Neural cell (in vitro differentiated cells): ENCODE results near the gene TEX54. TPM values are rescaled to one million over a fixed set of nuclear protein-coding genes. Genes with fewer than 3 reads are reported as not detected.
A peak's percentile ranks its signal among the peaks of the same experiment; 100 is the strongest.

Experiments used
- H2AFZ ChIP-seq: fragments of 200-600, 300-800 bp; sonication (generic), shearing (Covaris generic); 2 replicates; pipeline ENCODE4 v1.6.0; 2014; ENCODE audit warnings: low read depth, mild to moderate bottlenecking, antibody characterized with exemption, low read length, moderate library complexity
- H3F3A ChIP-seq: fragments of 200-600 bp; shearing (Covaris generic); 2 replicates; pipeline ENCODE4 v1.6.1; 2016; ENCODE audit warnings: mild to moderate bottlenecking, moderate library complexity, mixed read lengths, antibody characterized with exemption, low read length; ENCODE audit not compliant: insufficient read depth, poor library complexity, severe bottlenecking
- H3K27ac ChIP-seq: fragments of 200-600, 300-800 bp; sonication (generic), shearing (Covaris generic); 2 replicates; pipeline ENCODE4 v1.5.1; 2014; ENCODE audit warnings: mild to moderate bottlenecking, low read length, moderate library complexity
- H3K27me3 ChIP-seq: fragments of 300-800, 200-600 bp; sonication (generic), shearing (Covaris generic); 2 replicates; pipeline ENCODE4 v1.6.0; 2014; ENCODE audit warnings: mild to moderate bottlenecking, low read depth, low read length, moderate library complexity; ENCODE audit not compliant: insufficient read depth
- H3K36me3 ChIP-seq: fragments of 300-800, 200-600 bp; sonication (generic), shearing (Covaris generic); 2 replicates; pipeline ENCODE4 v1.5.1; 2014; ENCODE audit warnings: mild to moderate bottlenecking, antibody characterized with exemption, low read length, moderate library complexity; ENCODE audit not compliant: insufficient read depth
- H3K4me2 ChIP-seq: fragments of 300-800, 200-600 bp; sonication (generic), shearing (Covaris generic); 2 replicates; pipeline ENCODE4 v1.6.0; 2014; ENCODE audit warnings: mild to moderate bottlenecking, low read length
- H3K4me3 ChIP-seq: fragments of 300-800, 200-600 bp; sonication (generic), shearing (Covaris generic); 2 replicates; pipeline ENCODE4 v1.5.1; 2014; ENCODE audit warnings: mild to moderate bottlenecking, low read length, moderate library complexity
- H3K79me2 ChIP-seq: fragments of 200-600 bp; shearing (Covaris generic); replicated peaks from 2 replicates; pipeline ENCODE4 v1.6.0; 2014; ENCODE audit warnings: mild to moderate bottlenecking, low read length, moderate library complexity; ENCODE audit not compliant: insufficient read depth
- H3K9ac ChIP-seq: fragments of 300-800, 200-600 bp; sonication (generic), shearing (Covaris generic); 2 replicates; pipeline ENCODE4 v1.6.1; 2016; ENCODE audit warnings: mild to moderate bottlenecking, low read length, mixed read lengths
- H3K9me2 ChIP-seq: fragments of 200-600 bp; shearing (Covaris generic); 2 replicates; pipeline ENCODE4 v1.6.1; 2016; ENCODE audit warnings: mild to moderate bottlenecking, low read length, mixed read lengths; ENCODE audit not compliant: insufficient read depth
- H3K9me3 ChIP-seq: fragments of 200-600, 300-800 bp; sonication (generic), shearing (Covaris generic); 2 replicates; pipeline ENCODE4 v1.6.1; 2016; ENCODE audit warnings: mild to moderate bottlenecking, mixed run types, low read length, moderate library complexity, mixed read lengths
- H4K20me1 ChIP-seq: fragments of 200-600 bp; shearing (Covaris generic); 2 replicates; pipeline ENCODE4 v1.6.1; 2016; ENCODE audit warnings: mild to moderate bottlenecking, mixed run types; ENCODE audit not compliant: insufficient read depth
- EP300 ChIP-seq: fragments of 450-650 bp; conservative IDR thresholded peaks from 2 replicates; pipeline ENCODE4 v1.6.1; 2014; ENCODE audit warnings: antibody characterized with exemption, mild to moderate bottlenecking, moderate library complexity; ENCODE audit not compliant: poor library complexity, severe bottlenecking
- EZH2 ChIP-seq: fragments of 200-600, 300-800 bp; shearing (Covaris generic), sonication (generic); IDR thresholded peaks from 2 replicates; pipeline ENCODE4 v1.6.1; 2014; ENCODE audit warnings: antibody characterized with exemption, low read length, borderline replicate concordance, mild to moderate bottlenecking; ENCODE audit not compliant: insufficient read depth, poor library complexity, severe bottlenecking
- MXI1 ChIP-seq: fragments of 450-650 bp; conservative IDR thresholded peaks from 2 replicates; pipeline ENCODE4 v1.6.1; 2014; ENCODE audit warnings: antibody characterized with exemption, mild to moderate bottlenecking; ENCODE audit not compliant: poor library complexity, severe bottlenecking
- POLR2AphosphoS5 ChIP-seq: IDR thresholded peaks from 2 replicates; pipeline ENCODE4 v1.6.1; 2012
- RAD21 ChIP-seq: fragments of 450-650 bp; conservative IDR thresholded peaks from 2 replicates; pipeline ENCODE4 v1.6.1; 2014; ENCODE audit warnings: antibody characterized with exemption, mild to moderate bottlenecking, moderate library complexity
- SMC3 ChIP-seq: fragments of 450-650 bp; conservative IDR thresholded peaks from 2 replicates; pipeline ENCODE4 v1.6.1; 2014; ENCODE audit warnings: antibody characterized with exemption, mild to moderate bottlenecking, moderate library complexity; ENCODE audit not compliant: poor library complexity
- TAF1 ChIP-seq: IDR thresholded peaks from 2 replicates; pipeline ENCODE4 v1.6.1; 2012; ENCODE audit warnings: low read depth
- polyA plus RNA-seq: library from polyadenylated mRNA; depleted of rRNA; stranded (reverse); fragments of >200 nt; gene quantifications from 2 replicates; pipeline ENCODE4 v1.2.3, GENCODE V29; 2014
- TF ChIP-seq, protein P1 (sequence below): IDR thresholded peaks from 2 replicates; pipeline ENCODE4 v1.6.1; 2012; ENCODE audit warnings: borderline replicate concordance
- TF ChIP-seq, protein P2 (sequence below): fragments of 450-650 bp; IDR thresholded peaks from 2 replicates; pipeline ENCODE4 v1.5.1; 2014; ENCODE audit warnings: antibody characterized with exemption, mild to moderate bottlenecking, moderate library complexity; ENCODE audit not compliant: poor library complexity, severe bottlenecking

Gene TEX54
- polyA plus RNA-seq, 1 donor from 2014 or later, result not detected

DNA sequence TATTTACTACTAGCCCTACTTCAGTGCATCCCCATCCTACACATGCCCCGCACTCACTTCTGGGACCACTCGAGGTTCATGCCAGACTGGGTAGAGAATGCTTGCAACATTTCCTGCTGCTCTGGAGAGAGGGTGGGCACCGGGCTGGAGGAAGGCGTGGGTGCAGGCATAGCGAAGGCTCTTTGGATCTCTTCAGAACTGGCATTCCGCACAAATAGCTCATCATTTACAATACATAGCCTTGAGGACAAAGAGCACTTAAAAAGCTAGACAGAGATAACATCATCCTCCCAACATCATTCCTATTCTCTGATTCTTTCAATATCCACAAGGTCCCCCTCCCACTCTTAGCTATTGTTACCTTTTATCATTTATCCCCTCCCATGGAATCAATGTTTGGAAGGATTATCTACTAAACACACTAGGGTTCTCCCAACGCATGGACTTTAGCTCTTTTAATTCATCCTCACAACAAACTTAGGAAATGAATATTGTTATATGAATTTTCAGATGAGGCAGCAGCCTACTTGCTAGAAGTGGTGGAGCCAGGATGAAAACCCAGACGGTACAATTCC, 38.4 kb downstream of the TEX54 start (continued):
- TF ChIP-seq, protein P1, sequence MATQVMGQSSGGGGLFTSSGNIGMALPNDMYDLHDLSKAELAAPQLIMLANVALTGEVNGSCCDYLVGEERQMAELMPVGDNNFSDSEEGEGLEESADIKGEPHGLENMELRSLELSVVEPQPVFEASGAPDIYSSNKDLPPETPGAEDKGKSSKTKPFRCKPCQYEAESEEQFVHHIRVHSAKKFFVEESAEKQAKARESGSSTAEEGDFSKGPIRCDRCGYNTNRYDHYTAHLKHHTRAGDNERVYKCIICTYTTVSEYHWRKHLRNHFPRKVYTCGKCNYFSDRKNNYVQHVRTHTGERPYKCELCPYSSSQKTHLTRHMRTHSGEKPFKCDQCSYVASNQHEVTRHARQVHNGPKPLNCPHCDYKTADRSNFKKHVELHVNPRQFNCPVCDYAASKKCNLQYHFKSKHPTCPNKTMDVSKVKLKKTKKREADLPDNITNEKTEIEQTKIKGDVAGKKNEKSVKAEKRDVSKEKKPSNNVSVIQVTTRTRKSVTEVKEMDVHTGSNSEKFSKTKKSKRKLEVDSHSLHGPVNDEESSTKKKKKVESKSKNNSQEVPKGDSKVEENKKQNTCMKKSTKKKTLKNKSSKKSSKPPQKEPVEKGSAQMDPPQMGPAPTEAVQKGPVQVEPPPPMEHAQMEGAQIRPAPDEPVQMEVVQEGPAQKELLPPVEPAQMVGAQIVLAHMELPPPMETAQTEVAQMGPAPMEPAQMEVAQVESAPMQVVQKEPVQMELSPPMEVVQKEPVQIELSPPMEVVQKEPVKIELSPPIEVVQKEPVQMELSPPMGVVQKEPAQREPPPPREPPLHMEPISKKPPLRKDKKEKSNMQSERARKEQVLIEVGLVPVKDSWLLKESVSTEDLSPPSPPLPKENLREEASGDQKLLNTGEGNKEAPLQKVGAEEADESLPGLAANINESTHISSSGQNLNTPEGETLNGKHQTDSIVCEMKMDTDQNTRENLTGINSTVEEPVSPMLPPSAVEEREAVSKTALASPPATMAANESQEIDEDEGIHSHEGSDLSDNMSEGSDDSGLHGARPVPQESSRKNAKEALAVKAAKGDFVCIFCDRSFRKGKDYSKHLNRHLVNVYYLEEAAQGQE, result no peak
- TF ChIP-seq TAF1 (no peak), MXI1 (no peak), SMC3 (no peak)

DNA sequence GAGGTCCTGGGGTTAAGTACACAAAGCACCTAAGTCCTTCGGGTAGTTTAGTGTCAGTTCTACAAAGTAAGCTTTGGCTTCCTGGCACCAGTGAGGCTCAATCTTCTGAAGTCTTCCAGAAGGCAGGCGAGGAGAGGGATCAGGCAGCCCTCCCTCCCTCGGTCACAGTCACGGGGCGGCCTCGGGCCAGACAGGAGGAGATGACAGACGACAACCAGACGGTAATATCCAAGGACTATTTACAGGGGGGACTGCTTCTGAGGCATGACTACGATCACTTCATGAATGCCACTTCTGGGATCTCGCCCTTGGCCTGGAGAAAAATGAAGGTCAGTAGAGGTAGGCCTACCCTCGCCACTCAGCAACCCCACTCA, 40.5 kb downstream of the TEX54 start:
- Histone ChIP-seq H3K4me2 (peak overlapping the region; percentile 59), H3K4me3 (peak overlapping the region; percentile 93), H3K27ac (no peak overlapping the region), H3F3A (peaks cover 3% of the 10 kb centered on the region), H3K36me3 (no peaks in the 10 kb centered on the region), H3K9ac (peak overlapping the region; percentile 75), H3K79me2 (peaks cover 10% of the 10 kb centered on the region), H4K20me1 (no peaks in the 10 kb centered on the region), H3K27me3 (no peaks in the 10 kb centered on the region), H2AFZ (no peak overlapping the region), H3K9me3 (no peaks in the 10 kb centered on the region), H3K9me2 (no peaks in the 10 kb centered on the region)
- TF ChIP-seq TAF1 (no peak), SMC3 (no peak), EP300 (no peak), POLR2AphosphoS5 (no peak), MXI1 (no peak), EZH2 (no peak), RAD21 (no peak)
- TF ChIP-seq, protein P1, result no peak
- TF ChIP-seq, protein P2, sequence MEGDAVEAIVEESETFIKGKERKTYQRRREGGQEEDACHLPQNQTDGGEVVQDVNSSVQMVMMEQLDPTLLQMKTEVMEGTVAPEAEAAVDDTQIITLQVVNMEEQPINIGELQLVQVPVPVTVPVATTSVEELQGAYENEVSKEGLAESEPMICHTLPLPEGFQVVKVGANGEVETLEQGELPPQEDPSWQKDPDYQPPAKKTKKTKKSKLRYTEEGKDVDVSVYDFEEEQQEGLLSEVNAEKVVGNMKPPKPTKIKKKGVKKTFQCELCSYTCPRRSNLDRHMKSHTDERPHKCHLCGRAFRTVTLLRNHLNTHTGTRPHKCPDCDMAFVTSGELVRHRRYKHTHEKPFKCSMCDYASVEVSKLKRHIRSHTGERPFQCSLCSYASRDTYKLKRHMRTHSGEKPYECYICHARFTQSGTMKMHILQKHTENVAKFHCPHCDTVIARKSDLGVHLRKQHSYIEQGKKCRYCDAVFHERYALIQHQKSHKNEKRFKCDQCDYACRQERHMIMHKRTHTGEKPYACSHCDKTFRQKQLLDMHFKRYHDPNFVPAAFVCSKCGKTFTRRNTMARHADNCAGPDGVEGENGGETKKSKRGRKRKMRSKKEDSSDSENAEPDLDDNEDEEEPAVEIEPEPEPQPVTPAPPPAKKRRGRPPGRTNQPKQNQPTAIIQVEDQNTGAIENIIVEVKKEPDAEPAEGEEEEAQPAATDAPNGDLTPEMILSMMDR, result no peak
